HG02981 (cell line): Measurements from ENCODE around the gene DNAJC1.
A peak's percentile ranks its signal among the peaks of the same experiment; 100 is the strongest.
"Not testable (repeated sequence)": the region's sequence is repeated elsewhere in the genome, so short reads cannot be mapped to it uniquely, and the experiment has no call there.

Experiments used
- ATAC-seq: cut with Tn5 transposase; IDR thresholded peaks from one replicate; pipeline ENCODE4 v1.9.1; 2021; ENCODE audit warnings: mild to moderate bottlenecking, moderate library complexity; ENCODE audit not compliant: unreplicated experiment

The DNAJC1 gene

GRCh38 chr10:21912625-21913024 lies 90.9 kb downstream of the DNAJC1 start:
- no peak for ATAC-seq

- no peak for ATAC-seq
Observed at GRCh38 chr10:21910798-21911197, 92.7 kb downstream of the DNAJC1 start.

GRCh38 chr10:21907436-21907835 lies 96.1 kb downstream of the DNAJC1 start:
- no peak for ATAC-seq

- ATAC-seq = no peak
Observed at GRCh38 chr10:21904930-21905329, 98.6 kb downstream of the DNAJC1 start.

- no peak for ATAC-seq
Observed at GRCh38 chr10:21899736-21900135, 103.8 kb downstream of the DNAJC1 start.

- ATAC-seq = no peak
Observed at GRCh38 chr10:21895932-21896331, 107.6 kb downstream of the DNAJC1 start.

GRCh38 chr10:21894648-21895342 lies 108.7 kb downstream of the DNAJC1 start:
- no peak for ATAC-seq

GRCh38 chr10:21891439-21891838 lies 112.1 kb downstream of the DNAJC1 start:
- no peak for ATAC-seq

- ATAC-seq = no peak
Observed at GRCh38 chr10:21889477-21890275, 113.9 kb downstream of the DNAJC1 start.

- ATAC-seq = peak; percentile 90
Observed at GRCh38 chr10:21888959-21889358, 114.6 kb downstream of the DNAJC1 start.

- ATAC-seq = no peak
Observed at GRCh38 chr10:21885940-21886339, 117.6 kb downstream of the DNAJC1 start.

- ATAC-seq = no peak
Observed at GRCh38 chr10:21873198-21873597, 130.3 kb downstream of the DNAJC1 start.

GRCh38 chr10:21872771-21873170 lies 130.8 kb downstream of the DNAJC1 start:
- ATAC-seq = not testable (repeated sequence)

- no peak for ATAC-seq
Observed at GRCh38 chr10:21870849-21871248, 132.7 kb downstream of the DNAJC1 start.

GRCh38 chr10:21869087-21869486 lies 134.4 kb downstream of the DNAJC1 start:
- not testable (repeated sequence) for ATAC-seq

GRCh38 chr10:21860718-21861117 lies 142.8 kb downstream of the DNAJC1 start:
- no peak for ATAC-seq

GRCh38 chr10:21858455-21858854 lies 145.1 kb downstream of the DNAJC1 start:
- no peak for ATAC-seq

GRCh38 chr10:21849607-21850006 lies 153.9 kb downstream of the DNAJC1 start:
- ATAC-seq = no peak

GRCh38 chr10:21843645-21844044 lies 159.9 kb downstream of the DNAJC1 start:
- no peak for ATAC-seq

GRCh38 chr10:21841273-21841672 lies 162.3 kb downstream of the DNAJC1 start:
- not testable (repeated sequence) for ATAC-seq

GRCh38 chr10:21837487-21837886 lies 166.0 kb downstream of the DNAJC1 start:
- not testable (repeated sequence) for ATAC-seq

GRCh38 chr10:21834574-21834973 lies 169.0 kb downstream of the DNAJC1 start:
- not testable (repeated sequence) for ATAC-seq
